Activated CD4-positive, alpha-beta T cell treated with anti-CD3 and anti-CD28 coated beads for 24 hours (primary cell): ENCODE measurements around the gene IER2.
"Not testable (repeated sequence)": the region's sequence is repeated elsewhere in the genome, so short reads cannot be mapped to it uniquely, and the experiment has no call there.

ENCODE experiments used
- DNase-seq, 2 donors: peaks; one replicate each; pipeline ENCODE4 v3.0.0-alpha.2; 2020; ENCODE audit warnings: low read depth in 2 of 2

The IER2 gene

DNA sequence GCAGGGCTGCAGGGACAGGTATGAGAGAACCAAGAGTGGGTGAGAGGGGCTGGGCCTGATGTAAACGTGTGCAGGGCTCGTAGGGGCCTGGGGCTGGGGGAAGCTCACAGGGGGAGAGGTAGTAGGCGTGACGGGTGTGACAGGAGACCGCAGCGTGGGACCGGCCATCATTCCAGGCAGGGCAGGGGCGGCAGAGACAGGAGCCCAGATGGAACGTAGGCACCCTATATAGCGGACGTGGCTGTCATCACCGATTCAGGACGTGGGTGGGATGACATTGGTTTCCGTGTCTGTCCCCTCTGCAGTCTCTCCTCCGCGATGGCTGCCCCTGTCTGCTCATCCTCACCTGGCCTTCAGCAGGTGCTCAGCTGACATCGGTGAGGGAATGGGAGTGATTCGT is 48.4 kb downstream of the IER2 start:
- no peak for DNase-seq

DNA sequence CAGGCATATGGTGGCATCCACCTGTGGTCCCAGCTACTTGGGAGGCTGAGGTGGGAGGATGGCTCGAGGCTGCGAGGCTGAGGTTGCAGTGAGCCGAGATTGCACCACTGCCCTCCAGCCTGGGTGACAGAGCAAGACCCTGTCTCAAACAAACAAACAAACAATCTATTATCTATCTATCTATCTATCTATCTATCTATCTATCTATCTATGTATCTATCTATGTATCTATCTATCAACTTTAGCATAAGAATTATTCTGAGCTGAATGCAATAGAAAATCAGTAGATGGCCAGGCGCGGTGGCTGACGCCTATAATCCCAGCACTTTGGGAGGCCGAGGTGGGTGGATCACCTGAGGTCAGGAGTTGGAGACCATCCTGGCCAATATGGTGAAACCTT is 51.9 kb downstream of the IER2 start:
- not testable (repeated sequence) for DNase-seq
